ENCODE results near the gene COL18A1. TPM values are rescaled to one million over a fixed set of nuclear protein-coding genes. Genes with fewer than 3 reads are reported as not detected.
A peak's percentile ranks its signal among the peaks of the same experiment; 100 is the strongest.

The COL18A1 gene
- polyA plus RNA-seq, 1 donor (not counting 4 experiments of a cell fraction or from before 2014, with no cell fraction given), result 13.0 TPM

GRCh38 chr21:45445369-45445768, 40.4 kb downstream of the COL18A1 start:
- no peak overlapping the region for H3K4me3 ChIP-seq (ENCODE audit: control insufficient read depth in 2 of 3, extremely low read depth in 1 of 3, insufficient read depth in 2 of 3, low read depth in 1 of 3, low read length in 3 of 3)
- H3K9me3 ChIP-seq (ENCODE audit: control insufficient read depth, low read depth, low read length), result peaks cover 3% of the 10 kb centered on the region
- TF ChIP-seq, protein P1, sequence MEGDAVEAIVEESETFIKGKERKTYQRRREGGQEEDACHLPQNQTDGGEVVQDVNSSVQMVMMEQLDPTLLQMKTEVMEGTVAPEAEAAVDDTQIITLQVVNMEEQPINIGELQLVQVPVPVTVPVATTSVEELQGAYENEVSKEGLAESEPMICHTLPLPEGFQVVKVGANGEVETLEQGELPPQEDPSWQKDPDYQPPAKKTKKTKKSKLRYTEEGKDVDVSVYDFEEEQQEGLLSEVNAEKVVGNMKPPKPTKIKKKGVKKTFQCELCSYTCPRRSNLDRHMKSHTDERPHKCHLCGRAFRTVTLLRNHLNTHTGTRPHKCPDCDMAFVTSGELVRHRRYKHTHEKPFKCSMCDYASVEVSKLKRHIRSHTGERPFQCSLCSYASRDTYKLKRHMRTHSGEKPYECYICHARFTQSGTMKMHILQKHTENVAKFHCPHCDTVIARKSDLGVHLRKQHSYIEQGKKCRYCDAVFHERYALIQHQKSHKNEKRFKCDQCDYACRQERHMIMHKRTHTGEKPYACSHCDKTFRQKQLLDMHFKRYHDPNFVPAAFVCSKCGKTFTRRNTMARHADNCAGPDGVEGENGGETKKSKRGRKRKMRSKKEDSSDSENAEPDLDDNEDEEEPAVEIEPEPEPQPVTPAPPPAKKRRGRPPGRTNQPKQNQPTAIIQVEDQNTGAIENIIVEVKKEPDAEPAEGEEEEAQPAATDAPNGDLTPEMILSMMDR (optimal IDR thresholded peaks at IDR 0.05 in 1 of 3, IDR thresholded peaks at IDR 0.05 in 1 of 3, conservative IDR thresholded peaks at IDR 0.05 in 1 of 3; ENCODE audit: extremely low read depth in 1 of 3, insufficient read depth in 2 of 3, low read length in 3 of 3), result no peak
- TF ChIP-seq EZH2 (IDR thresholded peaks at IDR 0.05; ENCODE audit: low read length), result no peak
- DNase-seq (ENCODE audit: low read depth, low spot score), result no peak
- no peak overlapping the region for H2AFZ ChIP-seq (ENCODE audit: control insufficient read depth, low read length)
- H3K79me2 ChIP-seq (ENCODE audit: control insufficient read depth, insufficient read depth, low read length), result peaks cover 20% of the 10 kb centered on the region
- peaks cover 24% of the 10 kb centered on the region for H3K4me1 ChIP-seq (ENCODE audit: control insufficient read depth, extremely low read depth, insufficient read depth, low read length)
- H3K27me3 ChIP-seq (ENCODE audit: control insufficient read depth, extremely low read depth, insufficient read depth, low read length), result no peaks in the 10 kb centered on the region
- H3K9ac ChIP-seq (ENCODE audit: control insufficient read depth, extremely low read depth, insufficient read depth, low read length), result no peak overlapping the region
- no peak for FAIRE-seq
- H3K36me3 ChIP-seq (ENCODE audit: control insufficient read depth in 2 of 2, extremely low read depth in 1 of 2, insufficient read depth in 2 of 2, low read length in 2 of 2), result peaks cover 0 to 3% of the 10 kb centered on the region in 2 experiments
- H3K4me2 ChIP-seq (ENCODE audit: control insufficient read depth, extremely low read depth, insufficient read depth, low read depth, low read length), result no peak overlapping the region
- no peak overlapping the region for H3K27ac ChIP-seq (ENCODE audit: control insufficient read depth, insufficient read depth, low read length)
- H4K20me1 ChIP-seq (ENCODE audit: control insufficient read depth, extremely low read depth, insufficient read depth, low read length), result no peaks in the 10 kb centered on the region
- dilution Hi-C loops (cut with MboI; ENCODE audit: extremely low pct_ligation_motif_present, low sequenced_read_pairs), result no loop called here
- H3K9me1 ChIP-seq (ENCODE audit: control insufficient read depth, extremely low read depth, insufficient read depth, low read length), result no peaks in the 10 kb centered on the region

DNA sequence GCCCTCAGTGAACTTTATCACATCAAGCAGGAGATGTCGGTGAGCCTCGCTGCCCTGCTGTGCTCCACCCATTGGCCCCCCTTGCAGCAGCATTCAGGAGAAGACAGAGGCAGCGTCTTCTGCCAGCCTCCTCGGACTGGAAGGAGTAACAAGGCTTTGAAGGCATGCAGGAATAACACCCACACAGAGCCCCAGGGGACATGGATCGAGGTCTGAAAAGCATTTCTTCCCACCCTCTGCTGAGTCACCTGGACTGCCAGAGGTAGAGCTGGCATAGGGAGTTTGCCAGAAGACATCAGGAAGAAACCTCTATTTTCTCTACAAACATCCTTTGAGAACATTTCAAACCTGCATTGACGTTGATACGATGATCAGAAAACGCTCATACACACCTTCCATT, 42.9 kb downstream of the COL18A1 start:
- no peak overlapping the region for H3K27ac ChIP-seq (ENCODE audit: control insufficient read depth, insufficient read depth, low read length)
- no peaks in the 10 kb centered on the region for H3K27me3 ChIP-seq (ENCODE audit: control insufficient read depth, extremely low read depth, insufficient read depth, low read length)
- no peak for TF ChIP-seq EZH2 (IDR thresholded peaks at IDR 0.05; ENCODE audit: low read length)
- TF ChIP-seq, protein P1 (optimal IDR thresholded peaks at IDR 0.05 in 1 of 3, IDR thresholded peaks at IDR 0.05 in 1 of 3, conservative IDR thresholded peaks at IDR 0.05 in 1 of 3; ENCODE audit: extremely low read depth in 1 of 3, insufficient read depth in 2 of 3, low read length in 3 of 3), result no peak
- peaks cover 0 to 3% of the 10 kb centered on the region in 2 experiments for H3K36me3 ChIP-seq (ENCODE audit: control insufficient read depth in 2 of 2, extremely low read depth in 1 of 2, insufficient read depth in 2 of 2, low read length in 2 of 2)
- no peak overlapping the region for H3K9ac ChIP-seq (ENCODE audit: control insufficient read depth, extremely low read depth, insufficient read depth, low read length)
- peaks cover 16% of the 10 kb centered on the region for H3K79me2 ChIP-seq (ENCODE audit: control insufficient read depth, insufficient read depth, low read length)
- no peak overlapping the region for H2AFZ ChIP-seq (ENCODE audit: control insufficient read depth, low read length)
- peaks cover 24% of the 10 kb centered on the region for H3K4me1 ChIP-seq (ENCODE audit: control insufficient read depth, extremely low read depth, insufficient read depth, low read length)
- peak overlapping the region in 1 of 3 experiments; percentile 36 for H3K4me3 ChIP-seq (ENCODE audit: control insufficient read depth in 2 of 3, extremely low read depth in 1 of 3, insufficient read depth in 2 of 3, low read depth in 1 of 3, low read length in 3 of 3)
- H4K20me1 ChIP-seq (ENCODE audit: control insufficient read depth, extremely low read depth, insufficient read depth, low read length), result no peaks in the 10 kb centered on the region
- no peak for DNase-seq (ENCODE audit: low read depth, low spot score)
- H3K4me2 ChIP-seq (ENCODE audit: control insufficient read depth, extremely low read depth, insufficient read depth, low read depth, low read length), result peak overlapping the region; percentile 41
- peaks cover 3% of the 10 kb centered on the region for H3K9me3 ChIP-seq (ENCODE audit: control insufficient read depth, low read depth, low read length)
- FAIRE-seq, result peak; percentile 87
- dilution Hi-C loops (cut with MboI; ENCODE audit: extremely low pct_ligation_motif_present, low sequenced_read_pairs), result no loop called here
- no peaks in the 10 kb centered on the region for H3K9me1 ChIP-seq (ENCODE audit: control insufficient read depth, extremely low read depth, insufficient read depth, low read length)

Measured in keratinocyte (primary cell).